Calu3 (cell line): ENCODE results near the gene MSANTD2. TPM values are rescaled to one million over a fixed set of nuclear protein-coding genes. Genes with fewer than 3 reads are reported as not detected.
"Not testable (repeated sequence)": the region's sequence is repeated elsewhere in the genome, so short reads cannot be mapped to it uniquely, and the experiment has no call there.

Experiments
- BruUV-seq: library from RNA; stranded (reverse); fragments of 400-500 nt; replicated peaks from 2 replicates; lab custom pipeline; 2021; lab: Mats Ljungman, UMichigan
- CTCF ChIA-PET: fragments of 300-600 bp; sonication (Branson Sonifier 250); formaldehyde crosslinking; loops from one replicate; lab custom pipeline; 2022; ENCODE audit warnings: antibody characterized with exemption; lab: Charles Lee
- DNase-seq: peaks from one replicate; pipeline ENCODE4 v3.0.0; 2022
- H3K27ac Mint-ChIP-seq: one replicate; pipeline ENCODE4 v1.8.0; 2022; ENCODE audit warnings: mixed read lengths; ENCODE audit not compliant: unreplicated experiment
- H3K27me3 Mint-ChIP-seq: one replicate; pipeline ENCODE4 v1.8.0; 2022; ENCODE audit warnings: mixed read lengths; ENCODE audit not compliant: unreplicated experiment
- H3K36me3 Mint-ChIP-seq: one replicate; pipeline ENCODE4 v1.8.0; 2022; ENCODE audit warnings: mild to moderate bottlenecking, moderate library complexity, mixed read lengths; ENCODE audit not compliant: insufficient read depth, unreplicated experiment
- H3K4me1 Mint-ChIP-seq: one replicate; pipeline ENCODE4 v1.8.0; 2022; ENCODE audit warnings: mild to moderate bottlenecking, low read depth, mixed read lengths; ENCODE audit not compliant: unreplicated experiment
- H3K4me3 Mint-ChIP-seq: one replicate; pipeline ENCODE4 v1.8.0; 2022; ENCODE audit warnings: mild to moderate bottlenecking, low read depth, moderate library complexity, mixed read lengths; ENCODE audit not compliant: unreplicated experiment
- H3K9me3 Mint-ChIP-seq: one replicate; pipeline ENCODE4 v1.8.0; 2022; ENCODE audit warnings: low read depth, mixed read lengths; ENCODE audit not compliant: unreplicated experiment
- intact Hi-C: fragments of 100-400 bp; cut with micrococcal nuclease; formaldehyde crosslinking; loops from one replicate; pipeline ENCODE4 v1.10.0; 2022; ENCODE audit not compliant: unreplicated experiment
- total RNA-seq: library from RNA; stranded (reverse); gene quantifications from 2 replicates; pipeline ENCODE4 v1.2.3, GENCODE V29; 2022
- TF ChIP-seq, protein P1 (sequence below): fragments of 200-600 bp; IDR thresholded peaks from one replicate; pipeline ENCODE4 v1.8.0; 2022; ENCODE audit warnings: antibody characterized with exemption; ENCODE audit not compliant: unreplicated experiment

MSANTD2 gene
- total RNA-seq, 1 experiment from 2014 or later = 13.0 TPM

GRCh38 chr11:124776865-124777645 lies 23.2 kb downstream of the MSANTD2 start:
- peaks cover 7% of the 10 kb centered on the region for H3K4me1 Mint-ChIP-seq
- no peaks in the 10 kb centered on the region for H3K27me3 Mint-ChIP-seq
- TF ChIP-seq, protein P1, sequence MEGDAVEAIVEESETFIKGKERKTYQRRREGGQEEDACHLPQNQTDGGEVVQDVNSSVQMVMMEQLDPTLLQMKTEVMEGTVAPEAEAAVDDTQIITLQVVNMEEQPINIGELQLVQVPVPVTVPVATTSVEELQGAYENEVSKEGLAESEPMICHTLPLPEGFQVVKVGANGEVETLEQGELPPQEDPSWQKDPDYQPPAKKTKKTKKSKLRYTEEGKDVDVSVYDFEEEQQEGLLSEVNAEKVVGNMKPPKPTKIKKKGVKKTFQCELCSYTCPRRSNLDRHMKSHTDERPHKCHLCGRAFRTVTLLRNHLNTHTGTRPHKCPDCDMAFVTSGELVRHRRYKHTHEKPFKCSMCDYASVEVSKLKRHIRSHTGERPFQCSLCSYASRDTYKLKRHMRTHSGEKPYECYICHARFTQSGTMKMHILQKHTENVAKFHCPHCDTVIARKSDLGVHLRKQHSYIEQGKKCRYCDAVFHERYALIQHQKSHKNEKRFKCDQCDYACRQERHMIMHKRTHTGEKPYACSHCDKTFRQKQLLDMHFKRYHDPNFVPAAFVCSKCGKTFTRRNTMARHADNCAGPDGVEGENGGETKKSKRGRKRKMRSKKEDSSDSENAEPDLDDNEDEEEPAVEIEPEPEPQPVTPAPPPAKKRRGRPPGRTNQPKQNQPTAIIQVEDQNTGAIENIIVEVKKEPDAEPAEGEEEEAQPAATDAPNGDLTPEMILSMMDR = no peak
- no peak for DNase-seq
- H3K4me3 Mint-ChIP-seq = no peak overlapping the region
- CTCF ChIA-PET = no interaction called here
- H3K27ac Mint-ChIP-seq = no peak overlapping the region
- H3K9me3 Mint-ChIP-seq = no peaks in the 10 kb centered on the region
- intact Hi-C loops = no loop called here
- no peaks in the 10 kb centered on the region for H3K36me3 Mint-ChIP-seq
- BruUV-seq = no TSS peak

- H3K9me3 Mint-ChIP-seq, intact Hi-C loops: not testable (repeated sequence)
Measured at GRCh38 chr11:124770959-124771358, 29.2 kb downstream of the MSANTD2 start.

DNA sequence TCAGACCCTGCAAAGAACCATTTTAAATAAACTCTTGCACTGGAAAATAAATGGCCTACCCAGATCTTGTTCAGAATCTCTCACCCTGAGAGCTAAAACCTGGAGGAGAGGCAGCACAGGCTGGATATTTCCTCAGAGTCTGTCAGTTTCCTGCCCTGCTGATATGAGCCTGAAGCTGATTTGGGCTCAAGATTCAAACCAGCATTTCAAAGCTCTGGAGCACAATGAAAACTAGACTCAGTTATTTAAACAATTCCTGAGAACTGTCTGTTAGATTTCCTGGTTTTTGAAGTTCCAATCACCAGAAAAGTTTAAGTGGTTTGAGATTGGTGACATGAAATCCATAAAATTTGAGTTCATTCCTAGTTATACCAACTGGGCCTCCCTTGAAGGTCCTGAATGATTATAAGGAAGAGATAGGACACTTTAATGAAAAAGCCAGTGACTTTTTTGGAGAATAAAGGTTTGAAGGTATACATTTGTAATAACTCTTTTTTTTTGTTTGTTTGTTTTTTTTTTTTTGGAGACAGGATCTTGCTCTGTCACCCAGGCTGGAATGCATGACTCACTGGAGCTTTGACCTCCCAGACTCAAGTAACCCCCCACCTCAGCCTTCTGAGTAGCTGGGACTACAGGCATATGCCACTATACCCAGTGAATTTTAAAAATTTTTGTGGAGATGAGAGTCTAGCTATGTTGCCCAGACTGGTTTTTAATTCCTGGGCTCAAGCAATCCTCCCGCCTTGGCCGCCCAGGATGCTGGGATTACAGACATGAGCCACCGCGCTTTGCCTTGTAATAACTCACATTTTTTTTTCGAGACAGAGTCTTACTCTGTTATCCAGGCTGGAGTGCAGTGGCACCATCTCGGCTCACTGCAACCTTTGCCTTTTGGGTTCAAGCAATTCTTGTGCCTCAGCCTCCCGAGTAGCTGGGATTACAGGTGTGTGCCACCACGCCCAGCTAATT lies 30.1 kb downstream of the MSANTD2 start:
- BruUV-seq = no TSS peak
- no peak for DNase-seq
- Mint-ChIP-seq H3K4me3 (no peak overlapping the region), H3K27me3 (no peaks in the 10 kb centered on the region), H3K9me3 (no peaks in the 10 kb centered on the region), H3K4me1 (no peaks in the 10 kb centered on the region), H3K27ac (no peak overlapping the region), H3K36me3 (no peaks in the 10 kb centered on the region)
- intact Hi-C loops = no loop called here
- TF ChIP-seq, protein P1 = no peak
- CTCF ChIA-PET = interaction anchor here (0.7 to 1.0 kb wide), 4 partner anchors 24 to 1572 kb away, joined by 3 read pairs; partner anchors contain the start of gene NRGN

More at GRCh38 chr11:124770959-124771358, 29.2 kb downstream of the MSANTD2 start:
- CTCF ChIA-PET, H3K4me1 Mint-ChIP-seq, H3K4me3 Mint-ChIP-seq, H3K27ac Mint-ChIP-seq, BruUV-seq, DNase-seq, H3K27me3 Mint-ChIP-seq, H3K36me3 Mint-ChIP-seq: not testable (repeated sequence)

GRCh38 chr11:124768914-124769313 lies 31.3 kb downstream of the MSANTD2 start:
- Mint-ChIP-seq H3K4me1 (peaks cover 2% of the 10 kb centered on the region), H3K27me3 (no peaks in the 10 kb centered on the region), H3K4me3 (no peak overlapping the region), H3K27ac (no peak overlapping the region), H3K36me3 (no peaks in the 10 kb centered on the region), H3K9me3 (no peaks in the 10 kb centered on the region)
- CTCF ChIA-PET = interaction anchor here (0.8 kb wide), 1 partner anchor 25 kb away, joined by 4 read pairs; no protein-coding TSS in a partner anchor
- intact Hi-C loops = no loop called here
- no peak for DNase-seq
- TF ChIP-seq, protein P1 = no peak
- BruUV-seq = no TSS peak
